Astrocyte (in vitro differentiated cells and primary cell): ENCODE results near the gene SSH2.

Experiments
- EZH2 ChIP-seq: IDR thresholded peaks from 2 replicates; pipeline ENCODE4 v1.6.1; 2012; ENCODE audit warnings: mild to moderate bottlenecking, low read length, inconsistent platforms; ENCODE audit not compliant: insufficient read depth
- TF ChIP-seq, protein P1 (sequence below): IDR thresholded peaks from 2 replicates; pipeline ENCODE4 v1.5.1; 2011; ENCODE audit warnings: low read depth, mild to moderate bottlenecking, inconsistent platforms, low read length, moderate library complexity; ENCODE audit not compliant: insufficient read depth

DNA sequence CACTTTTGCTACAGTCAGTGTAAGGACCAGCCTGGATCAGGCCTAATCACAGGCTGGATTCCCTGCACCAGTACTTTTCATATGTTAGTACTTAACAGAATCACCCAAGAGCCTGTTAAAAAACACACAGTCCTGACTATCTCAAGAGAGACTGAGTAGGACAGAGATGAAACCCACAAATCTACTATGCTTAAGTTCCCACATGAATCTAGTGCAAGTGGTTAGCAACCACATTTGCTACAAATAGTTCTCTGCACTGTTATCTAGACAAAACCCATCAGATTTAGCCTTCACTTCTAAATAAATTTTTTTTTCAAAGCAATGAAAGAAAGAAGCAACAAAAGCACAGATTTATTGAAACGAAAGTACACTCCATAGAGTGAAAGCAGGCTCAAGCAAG, 38.9 kb downstream of the SSH2 start:
- TF ChIP-seq, protein P1, sequence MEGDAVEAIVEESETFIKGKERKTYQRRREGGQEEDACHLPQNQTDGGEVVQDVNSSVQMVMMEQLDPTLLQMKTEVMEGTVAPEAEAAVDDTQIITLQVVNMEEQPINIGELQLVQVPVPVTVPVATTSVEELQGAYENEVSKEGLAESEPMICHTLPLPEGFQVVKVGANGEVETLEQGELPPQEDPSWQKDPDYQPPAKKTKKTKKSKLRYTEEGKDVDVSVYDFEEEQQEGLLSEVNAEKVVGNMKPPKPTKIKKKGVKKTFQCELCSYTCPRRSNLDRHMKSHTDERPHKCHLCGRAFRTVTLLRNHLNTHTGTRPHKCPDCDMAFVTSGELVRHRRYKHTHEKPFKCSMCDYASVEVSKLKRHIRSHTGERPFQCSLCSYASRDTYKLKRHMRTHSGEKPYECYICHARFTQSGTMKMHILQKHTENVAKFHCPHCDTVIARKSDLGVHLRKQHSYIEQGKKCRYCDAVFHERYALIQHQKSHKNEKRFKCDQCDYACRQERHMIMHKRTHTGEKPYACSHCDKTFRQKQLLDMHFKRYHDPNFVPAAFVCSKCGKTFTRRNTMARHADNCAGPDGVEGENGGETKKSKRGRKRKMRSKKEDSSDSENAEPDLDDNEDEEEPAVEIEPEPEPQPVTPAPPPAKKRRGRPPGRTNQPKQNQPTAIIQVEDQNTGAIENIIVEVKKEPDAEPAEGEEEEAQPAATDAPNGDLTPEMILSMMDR: no peak
- no peak for TF ChIP-seq EZH2
